HG02571 (cell line): ENCODE results near the gene DZIP3.

Experiments
- ATAC-seq: cut with Tn5 transposase; IDR thresholded peaks from one replicate; pipeline ENCODE4 v1.9.1; 2021; ENCODE audit warnings: mild to moderate bottlenecking, moderate library complexity; ENCODE audit not compliant: unreplicated experiment

DZIP3 gene, protein sequence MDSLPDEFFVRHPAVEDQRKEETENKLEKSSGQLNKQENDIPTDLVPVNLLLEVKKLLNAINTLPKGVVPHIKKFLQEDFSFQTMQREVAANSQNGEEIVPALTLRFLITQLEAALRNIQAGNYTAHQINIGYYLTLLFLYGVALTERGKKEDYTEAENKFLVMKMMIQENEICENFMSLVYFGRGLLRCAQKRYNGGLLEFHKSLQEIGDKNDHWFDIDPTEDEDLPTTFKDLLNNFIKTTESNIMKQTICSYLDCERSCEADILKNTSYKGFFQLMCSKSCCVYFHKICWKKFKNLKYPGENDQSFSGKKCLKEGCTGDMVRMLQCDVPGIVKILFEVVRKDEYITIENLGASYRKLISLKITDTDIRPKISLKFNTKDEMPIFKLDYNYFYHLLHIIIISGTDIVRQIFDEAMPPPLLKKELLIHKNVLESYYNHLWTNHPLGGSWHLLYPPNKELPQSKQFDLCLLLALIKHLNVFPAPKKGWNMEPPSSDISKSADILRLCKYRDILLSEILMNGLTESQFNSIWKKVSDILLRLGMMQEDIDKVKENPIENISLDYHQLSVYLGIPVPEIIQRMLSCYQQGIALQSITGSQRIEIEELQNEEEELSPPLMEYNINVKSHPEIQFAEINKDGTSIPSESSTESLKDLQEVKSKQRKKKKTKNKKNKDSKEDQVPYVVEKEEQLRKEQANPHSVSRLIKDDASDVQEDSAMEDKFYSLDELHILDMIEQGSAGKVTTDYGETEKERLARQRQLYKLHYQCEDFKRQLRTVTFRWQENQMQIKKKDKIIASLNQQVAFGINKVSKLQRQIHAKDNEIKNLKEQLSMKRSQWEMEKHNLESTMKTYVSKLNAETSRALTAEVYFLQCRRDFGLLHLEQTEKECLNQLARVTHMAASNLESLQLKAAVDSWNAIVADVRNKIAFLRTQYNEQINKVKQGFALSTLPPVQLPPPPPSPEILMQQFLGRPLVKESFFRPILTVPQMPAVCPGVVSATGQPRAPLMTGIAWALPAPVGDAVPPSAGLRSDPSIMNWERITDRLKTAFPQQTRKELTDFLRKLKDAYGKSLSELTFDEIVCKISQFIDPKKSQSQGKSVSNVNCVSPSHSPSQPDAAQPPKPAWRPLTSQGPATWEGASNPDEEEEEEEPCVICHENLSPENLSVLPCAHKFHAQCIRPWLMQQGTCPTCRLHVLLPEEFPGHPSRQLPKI

DNA sequence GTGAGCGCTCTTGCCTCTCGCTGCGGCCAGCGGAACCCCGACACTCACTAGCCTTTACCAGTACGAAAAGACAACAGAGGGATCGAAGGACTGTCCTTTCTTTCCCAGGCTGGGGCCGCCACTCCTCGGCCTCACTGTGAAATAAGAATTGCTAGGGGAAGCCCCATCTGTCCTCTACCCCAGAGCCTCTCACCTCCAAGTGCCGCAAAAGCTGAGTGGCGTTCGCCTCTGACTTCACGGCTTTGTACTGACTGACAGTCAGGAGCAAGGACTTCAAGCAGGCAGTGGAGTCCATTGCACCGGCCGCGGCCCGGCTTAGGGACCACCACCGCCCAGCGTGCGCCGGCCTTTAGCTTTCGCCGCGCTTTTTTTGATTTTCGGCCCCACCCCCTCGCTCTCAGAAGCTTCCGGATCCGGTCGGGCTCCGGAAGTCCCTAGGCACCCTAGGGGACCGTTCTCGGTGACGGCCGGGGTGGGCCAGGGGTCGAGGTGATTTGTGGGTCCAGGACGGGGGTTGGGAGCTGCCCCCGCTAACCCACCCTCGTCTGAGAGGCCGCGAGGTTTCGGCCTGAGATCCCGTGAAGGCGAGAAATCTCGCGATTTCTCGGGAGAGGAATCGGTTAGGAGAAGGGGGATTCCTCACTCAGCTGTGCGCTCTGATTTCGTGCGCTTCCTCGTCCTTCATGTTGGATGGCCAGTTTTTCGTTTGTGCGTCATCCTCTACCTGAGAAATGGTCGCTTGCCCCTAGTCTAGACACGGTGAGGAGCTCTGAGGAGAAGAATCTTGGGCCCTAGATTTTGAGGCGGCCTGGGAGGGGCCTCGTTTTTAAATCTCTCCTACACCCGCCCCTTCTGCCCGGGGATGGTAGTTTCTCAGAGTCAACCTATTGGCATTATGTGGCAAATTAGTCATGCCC lies at the start of gene DZIP3, which contains the start of gene CIP2A:
Gene DZIP3, plus strand, starts transcription at position 642 of the 917 bp plus-strand sequence. CDS start 15,685 bp downstream, outside the sequence.
Gene CIP2A, minus strand, starts transcription at position 358 of the 917 bp plus-strand sequence. Its CDS starts 63 bp downstream, at position 295.
- peak; percentile 94 for ATAC-seq

DNA sequence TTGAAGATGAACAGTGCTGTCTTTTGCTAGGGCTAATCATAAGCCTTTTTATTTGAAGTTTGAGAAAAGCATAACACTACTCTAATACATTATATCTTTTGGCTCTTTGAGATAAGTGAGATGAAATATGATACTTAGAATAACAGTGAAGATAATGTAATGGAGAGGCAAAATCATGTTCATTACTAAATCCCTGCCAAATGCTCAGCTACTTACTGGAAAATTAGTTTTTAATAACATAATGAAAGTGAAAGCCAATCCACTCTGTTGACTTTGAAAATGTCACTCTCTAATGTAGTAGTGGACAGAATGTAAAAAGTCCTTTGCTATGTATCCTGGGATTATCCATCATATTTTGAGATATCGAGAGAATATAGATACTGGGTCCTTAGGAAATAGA lies 43.3 kb upstream of the DZIP3 start:
- ATAC-seq: no peak

DNA sequence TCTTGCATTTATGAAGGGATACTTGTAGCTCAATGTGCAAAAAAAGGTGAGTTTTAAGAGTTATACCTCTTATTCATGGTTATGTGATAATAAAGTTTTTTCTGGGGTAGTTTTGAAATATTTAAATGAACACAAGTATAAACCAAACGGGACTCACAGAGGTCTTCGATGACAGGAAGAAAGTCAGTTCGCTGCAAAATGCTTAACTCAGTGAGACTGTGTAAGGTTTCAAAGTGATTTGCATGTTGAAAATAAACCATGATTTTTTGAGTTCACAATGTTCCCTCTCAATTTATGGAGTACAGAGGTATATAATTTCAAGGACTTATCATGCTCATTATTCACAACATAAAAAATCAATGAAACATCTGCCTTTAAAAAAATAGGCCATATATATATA lies 42.8 kb upstream of the DZIP3 start:
- no peak for ATAC-seq

DNA sequence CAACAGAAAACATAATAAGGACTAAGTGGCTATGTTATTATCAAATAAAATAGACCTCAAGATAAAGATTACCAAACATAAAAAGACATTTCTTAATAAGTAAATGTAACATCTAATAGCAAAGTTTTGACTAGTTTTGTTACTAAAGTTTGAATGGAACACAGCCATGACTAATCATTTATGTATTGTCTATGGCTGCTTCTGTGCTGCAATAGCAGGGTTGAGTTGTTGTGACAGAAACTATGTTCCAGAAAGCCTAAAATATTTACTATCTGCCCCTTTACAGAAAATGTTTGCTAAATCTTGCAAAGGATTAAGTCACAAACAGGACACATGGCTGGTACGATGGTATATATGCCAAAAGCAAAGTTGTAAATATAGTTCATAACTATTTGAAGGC lies 41.2 kb upstream of the DZIP3 start:
- no peak for ATAC-seq

DNA sequence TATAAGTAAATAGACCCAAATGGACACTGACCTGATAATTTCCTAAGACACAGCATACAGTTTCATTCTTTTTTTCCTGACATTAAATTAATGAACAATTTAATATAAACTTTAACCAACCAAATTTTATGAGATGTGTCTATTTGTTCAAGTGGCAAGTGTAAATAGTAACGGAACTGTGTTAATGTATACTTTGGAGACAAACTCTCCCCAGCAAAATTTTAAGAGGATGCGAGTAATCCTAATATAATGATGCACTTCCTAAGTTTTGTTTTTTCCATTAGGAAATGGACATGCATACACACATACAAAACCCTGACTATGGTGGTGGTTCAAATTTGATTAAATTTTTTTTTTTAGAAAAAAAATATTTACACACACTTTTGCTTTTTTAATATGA lies 40.6 kb upstream of the DZIP3 start:
- no peak for ATAC-seq

DNA sequence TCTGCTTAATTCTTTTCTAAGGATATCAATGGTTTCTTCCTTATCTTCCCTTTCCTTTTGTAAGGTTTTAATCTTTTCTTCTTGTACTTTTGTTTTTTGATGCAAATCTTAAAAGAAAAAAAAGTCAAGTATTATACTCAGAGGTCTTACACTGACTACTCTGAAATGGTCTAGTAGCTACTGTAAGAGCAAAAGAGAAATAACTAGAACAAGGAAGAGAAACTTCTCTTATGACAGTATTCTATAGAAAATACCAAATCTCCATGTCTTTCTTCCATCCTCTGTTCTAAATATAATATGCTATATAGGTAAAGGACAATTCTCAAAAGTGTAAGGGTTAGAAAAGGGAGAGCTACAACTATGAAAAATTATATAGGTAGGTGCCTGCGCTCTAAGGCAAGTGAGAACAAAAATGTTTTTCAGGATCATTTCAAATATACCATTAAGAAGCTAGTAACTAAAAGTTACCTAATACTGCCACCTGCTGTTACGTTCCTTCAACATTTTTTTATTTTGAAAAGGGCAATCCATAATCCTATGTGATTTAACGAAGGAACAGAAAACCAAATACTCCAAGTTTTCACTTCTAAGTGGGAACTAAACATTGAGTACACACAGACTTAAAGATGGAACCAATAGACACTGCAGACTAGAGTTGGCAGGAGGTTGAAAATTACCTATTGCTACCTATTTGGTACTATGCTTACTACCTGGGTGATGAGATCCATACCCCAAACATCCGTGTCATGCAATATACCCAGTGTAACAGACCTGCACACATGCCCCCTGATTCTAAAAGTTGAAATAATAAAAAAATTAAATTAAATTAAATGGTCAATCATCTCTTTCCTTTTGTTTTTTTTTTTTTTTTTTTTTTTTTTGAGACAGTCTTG lies 37.0 kb upstream of the DZIP3 start:
- ATAC-seq: peak; percentile 62

DNA sequence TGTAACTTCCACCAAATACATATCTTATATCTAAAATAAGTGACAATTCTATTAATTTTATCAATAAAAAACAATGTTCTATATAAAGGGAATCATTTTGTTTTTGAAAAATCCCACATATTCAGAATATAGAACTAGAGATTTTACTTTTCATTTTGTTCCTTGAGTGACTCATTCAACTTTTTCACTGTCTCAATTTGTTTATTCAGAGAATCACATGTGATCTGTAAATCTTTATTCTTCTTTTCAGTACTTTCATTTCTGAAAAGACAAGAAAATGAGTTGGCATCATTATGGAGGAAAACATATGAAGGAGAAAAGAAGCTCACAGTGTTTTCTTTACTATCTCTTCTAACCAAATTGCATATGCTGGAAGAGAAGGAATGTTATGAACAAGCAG lies 35.3 kb upstream of the DZIP3 start:
- ATAC-seq: no peak

DNA sequence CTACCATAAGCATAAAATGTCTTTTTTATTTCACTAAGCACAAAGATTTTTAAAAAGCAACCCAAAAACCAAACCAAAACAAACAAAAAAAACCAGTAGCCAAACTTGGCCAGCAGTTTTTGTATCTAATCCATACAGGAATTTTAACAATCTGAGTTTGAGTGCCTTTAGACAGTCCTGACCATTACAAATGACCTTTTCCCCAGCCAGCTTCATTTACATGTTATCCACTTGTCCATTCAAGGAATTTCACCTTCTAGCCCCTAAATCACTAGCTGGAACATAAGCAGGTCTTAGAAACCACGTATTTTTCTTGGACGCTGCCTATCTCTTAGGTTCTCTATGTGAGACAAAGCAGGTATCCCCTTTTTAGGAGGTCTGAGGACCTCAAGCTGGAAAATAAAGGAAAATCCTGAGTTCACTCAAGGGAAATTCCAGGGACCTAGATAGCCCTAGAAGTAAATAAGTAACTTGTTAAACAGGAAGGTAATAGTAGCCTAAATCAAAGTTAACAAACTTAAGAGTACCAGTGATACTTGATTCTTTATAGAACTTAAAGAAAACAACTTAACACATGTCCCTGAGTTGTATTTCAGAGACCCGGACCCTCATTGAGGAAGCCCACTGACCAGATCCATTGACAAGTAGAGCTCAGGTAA lies 34.5 kb upstream of the DZIP3 start:
- ATAC-seq: no peak

DNA sequence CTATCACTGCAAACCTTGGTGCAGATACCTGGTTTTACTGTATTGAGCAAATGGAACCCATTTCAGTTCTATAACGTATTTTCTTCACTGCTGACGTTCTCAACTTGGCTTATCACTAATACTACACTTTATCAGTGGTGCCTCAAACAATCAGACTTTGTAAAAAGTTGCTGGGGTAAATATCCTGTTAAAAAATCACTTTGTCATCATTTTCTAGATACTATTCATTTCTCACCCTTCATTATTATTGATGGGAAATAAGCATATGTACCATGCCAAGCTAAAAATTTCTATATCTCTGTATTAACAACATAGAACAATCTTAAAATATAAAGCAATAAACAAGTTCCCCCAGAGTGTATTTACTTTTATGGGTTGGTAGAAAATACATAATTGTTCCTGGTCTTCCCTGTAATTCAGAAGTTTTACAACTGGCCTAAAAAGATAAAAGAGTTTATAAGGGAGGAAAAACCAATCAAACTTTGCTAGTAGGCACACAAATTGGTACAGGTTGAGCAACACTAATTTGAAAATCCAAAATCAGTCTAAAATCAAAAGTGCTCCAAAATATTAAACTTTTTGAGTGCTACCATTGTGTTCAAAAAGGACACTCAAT lies 33.4 kb upstream of the DZIP3 start:
- no peak for ATAC-seq

DNA sequence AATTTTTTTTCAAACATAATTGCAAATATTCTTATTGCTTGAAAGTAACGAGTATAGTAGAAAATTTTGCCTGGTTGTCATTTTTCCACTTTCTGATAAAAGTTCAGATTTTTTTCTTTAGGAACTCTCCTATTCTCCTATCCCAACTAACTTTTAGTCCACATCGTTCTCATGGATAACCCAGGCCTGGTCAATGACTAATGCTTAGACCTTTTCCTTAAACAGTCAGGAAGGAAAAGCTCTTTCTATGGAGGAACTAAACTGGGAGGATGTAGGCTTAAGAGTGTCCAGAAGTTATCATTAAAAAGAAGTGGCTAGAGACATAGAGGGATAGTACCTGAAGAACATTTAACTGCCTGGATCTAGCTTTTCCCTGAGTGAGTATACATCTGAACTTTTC lies 27.0 kb upstream of the DZIP3 start:
- no peak for ATAC-seq

DNA sequence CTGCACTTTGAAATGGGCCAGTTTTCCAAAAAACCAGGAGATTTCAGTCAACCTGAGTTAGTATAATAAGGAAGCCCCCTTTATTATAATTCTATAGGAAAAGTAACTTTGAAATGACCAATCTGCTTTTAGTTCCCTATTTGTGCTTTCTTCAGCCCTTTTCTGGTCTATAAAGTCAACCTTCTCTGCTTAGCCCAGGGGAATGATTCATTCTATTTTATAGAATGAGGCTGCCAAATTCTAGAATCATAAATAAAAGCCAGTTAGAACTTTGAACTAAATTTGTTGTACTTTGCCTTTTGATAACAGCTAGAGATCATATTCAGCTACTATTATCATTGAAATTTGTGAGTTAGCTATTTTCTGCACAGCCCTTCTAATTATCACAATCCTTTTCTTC lies 25.0 kb upstream of the DZIP3 start:
- ATAC-seq: no peak

DNA sequence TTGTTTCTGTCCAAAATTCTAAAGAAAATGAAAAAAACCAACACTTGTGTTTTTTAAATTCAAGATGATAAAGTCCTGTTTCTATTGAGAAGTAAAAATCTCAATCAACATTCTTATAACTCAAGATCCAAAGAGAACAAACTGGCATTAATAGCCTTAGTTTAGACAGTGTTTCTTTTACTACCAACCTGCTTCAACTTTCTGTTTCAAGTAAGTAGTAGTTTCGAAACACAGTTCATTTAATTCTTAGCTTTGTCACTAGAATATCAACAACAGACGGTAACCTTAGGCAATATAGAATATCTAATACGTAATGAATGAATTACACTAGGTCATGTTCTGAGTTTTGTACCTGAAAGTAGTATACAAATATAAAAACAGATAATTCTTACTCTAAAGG lies 24.0 kb upstream of the DZIP3 start:
- no peak for ATAC-seq

DNA sequence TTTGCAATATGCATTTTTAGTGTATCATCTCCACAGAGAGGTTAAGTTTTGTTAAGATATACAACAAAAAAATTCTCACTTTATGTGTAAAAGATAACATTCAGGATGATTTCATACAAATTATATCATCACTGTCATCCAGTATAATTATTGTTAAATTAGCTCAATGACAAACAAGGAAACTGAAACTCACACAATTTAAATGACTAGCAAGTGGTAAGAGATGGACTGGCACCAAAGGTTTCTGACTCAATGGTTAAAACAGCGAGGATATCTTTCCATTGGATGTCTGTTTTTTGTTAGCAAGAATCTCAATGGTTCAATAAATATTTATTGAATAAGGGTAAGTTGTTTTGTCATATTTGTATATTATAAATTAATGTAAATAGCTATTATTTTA lies 22.9 kb upstream of the DZIP3 start:
- ATAC-seq: no peak

DNA sequence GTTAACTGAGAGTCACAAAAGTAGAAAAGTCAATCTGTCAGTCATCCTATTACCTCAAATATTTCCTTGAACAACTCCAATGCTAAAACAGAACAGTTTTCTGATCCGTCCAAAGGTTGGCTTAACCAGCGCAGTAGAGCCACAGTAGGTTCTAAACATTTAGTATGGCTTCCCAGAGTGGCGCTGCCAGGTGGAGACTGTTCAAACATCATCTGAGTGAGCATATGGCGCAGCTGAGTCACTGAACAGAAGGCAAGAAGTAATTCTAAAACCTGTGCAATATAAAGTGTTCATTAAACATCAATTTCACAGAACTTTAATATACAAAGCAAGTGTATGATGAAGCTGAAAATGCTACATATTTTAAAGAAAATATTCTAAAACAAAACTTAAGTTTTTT lies 20.2 kb upstream of the DZIP3 start:
- ATAC-seq: no peak

DNA sequence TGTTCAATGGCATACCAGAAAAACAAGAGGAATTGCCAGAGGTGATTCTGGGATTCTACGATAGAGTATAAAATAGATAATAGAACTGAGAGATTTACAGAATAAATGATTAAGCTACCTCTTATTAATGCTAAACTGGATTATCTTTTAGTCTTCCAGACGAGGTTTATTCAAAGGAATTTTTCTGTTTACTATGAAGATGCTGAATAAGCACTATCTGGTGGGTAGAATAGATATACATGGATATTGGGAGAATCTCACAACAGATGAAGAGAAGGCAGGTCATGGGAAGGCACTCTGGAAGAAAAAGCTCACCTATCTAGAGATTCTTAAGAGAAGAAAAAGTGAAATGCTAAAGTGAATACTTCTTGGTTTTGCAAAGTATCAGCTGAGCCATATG lies 11.5 kb upstream of the DZIP3 start:
- ATAC-seq: no peak

DNA sequence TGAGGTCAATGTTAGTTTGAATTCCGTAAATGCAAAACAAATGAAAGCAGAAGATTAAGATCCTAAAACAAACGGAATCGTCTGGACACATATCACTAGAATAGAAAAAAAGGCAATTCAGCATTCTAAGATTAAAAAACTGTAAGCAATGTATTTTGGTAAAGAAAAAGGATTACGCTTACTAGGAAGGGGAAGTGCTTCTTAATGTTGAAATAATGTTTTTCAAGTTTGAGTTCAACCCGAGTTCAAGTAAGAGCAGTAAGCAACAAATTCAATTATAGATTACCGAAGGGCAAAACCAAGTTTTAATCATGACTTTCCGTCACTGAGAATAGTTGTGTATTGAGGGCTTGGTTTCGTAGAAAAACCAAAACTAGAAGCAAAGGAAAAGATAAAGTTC lies 921 bp upstream of the DZIP3 start:
- no peak for ATAC-seq

DNA sequence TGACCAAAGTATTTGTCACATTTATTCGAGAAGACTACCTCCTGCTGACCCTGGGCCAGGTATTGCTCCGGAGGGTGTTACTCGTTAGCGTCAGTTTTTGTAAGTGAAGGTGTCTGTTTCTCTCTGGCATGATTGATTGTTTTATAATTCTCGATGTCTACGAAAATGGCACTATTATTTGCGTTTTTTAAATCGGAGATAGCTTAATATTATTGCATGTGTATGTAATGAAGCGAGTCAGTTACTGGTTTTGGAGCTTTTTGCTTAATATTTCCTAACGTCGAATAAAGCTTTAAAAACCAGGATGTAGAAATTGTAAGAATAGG lies 439 bp downstream of the DZIP3 start:
- no peak for ATAC-seq

DNA sequence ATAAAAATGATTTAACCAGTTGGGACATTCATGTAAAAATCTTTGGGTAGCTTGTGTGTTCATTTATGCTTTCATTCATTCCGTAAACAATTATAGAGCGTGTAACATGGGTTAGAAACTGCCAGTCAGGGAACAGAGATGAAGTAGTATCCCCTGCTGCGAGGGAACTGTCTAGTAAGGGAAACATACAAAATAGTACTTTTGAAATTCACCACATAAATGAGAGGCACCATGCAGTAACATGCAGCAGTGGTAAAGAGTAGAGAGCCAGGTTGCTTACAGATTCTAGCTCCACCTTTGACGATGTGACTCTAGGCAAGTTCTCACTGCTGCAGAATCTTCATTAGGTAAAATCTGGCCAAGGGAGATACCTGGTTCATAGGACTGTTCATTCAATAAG lies 938 bp downstream of the DZIP3 start:
- no peak for ATAC-seq
